NT2/D1 (cell line): ENCODE data around the gene TINAGL1.

ENCODE experiments used
- SUZ12 ChIP-seq: IDR thresholded peaks from 2 replicates; pipeline ENCODE4 v1.6.1; 2011; ENCODE audit not compliant: insufficient read length, insufficient read depth; ENCODE audit errors: extremely low read depth
- YY1 ChIP-seq: IDR thresholded peaks from 2 replicates; pipeline ENCODE4 v1.6.1; 2011; ENCODE audit not compliant: insufficient read length, insufficient read depth
- ZNF274 ChIP-seq: IDR thresholded peaks from 2 replicates; pipeline ENCODE4 v1.6.1; 2011; ENCODE audit warnings: mild to moderate bottlenecking, low read depth, low read length

DNA sequence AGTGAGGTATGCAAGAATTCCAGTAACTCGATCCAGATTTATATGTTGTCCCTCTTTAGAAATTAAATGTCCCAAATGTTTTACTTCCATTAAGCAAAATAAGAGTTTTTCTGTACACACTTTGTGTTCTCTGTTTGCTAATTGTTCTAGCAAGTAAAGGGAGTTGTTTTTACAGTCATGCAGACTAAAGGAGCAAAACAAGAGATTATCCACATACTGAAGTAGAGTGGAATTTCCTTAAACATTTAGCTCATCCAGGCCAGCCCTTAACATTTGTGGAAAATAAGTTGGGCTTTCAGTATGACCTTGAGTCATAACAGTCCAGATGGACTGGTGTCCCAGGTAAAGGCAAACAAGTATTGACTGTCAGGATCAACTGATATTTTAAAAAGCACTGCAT is 44.1 kb upstream of the TINAGL1 start:
- TF ChIP-seq YY1 (no peak), SUZ12 (no peak), ZNF274 (no peak)
